Prostate gland (tissue), 2 donors: ENCODE results near the gene PPP2R5C.

ENCODE experiments used
- CTCF ChIP-seq, 4 experiments: fragments of 200-600 bp in 2 of 4; fragments of 450-650 bp in 2 of 4; sonication (generic) in 2 of 4; IDR thresholded peaks; 1 replicate in 3 of 4; 2 replicates in 1 of 4; pipeline ENCODE4 v1.5.1; 2016 to 2019; ENCODE audit warnings: antibody characterized with exemption in 4 of 4, mild to moderate bottlenecking in 2 of 4, moderate library complexity in 2 of 4
- POLR2AphosphoS5 ChIP-seq: sonication (generic); formaldehyde crosslinking; IDR thresholded peaks from one replicate; pipeline ENCODE4 v1.6.1; 2017; ENCODE audit warnings: antibody characterized with exemption

GRCh38 chr14:101827286-101827685, 65.8 kb downstream of the PPP2R5C start:
- TF ChIP-seq POLR2AphosphoS5 (no peak), CTCF (IDR thresholded peaks at IDR 0.05) (no peak)
